ENCODE data around the gene LYSET. TPM values are rescaled to one million over a fixed set of nuclear protein-coding genes. Genes with fewer than 3 reads are reported as not detected.

The LYSET gene, protein sequence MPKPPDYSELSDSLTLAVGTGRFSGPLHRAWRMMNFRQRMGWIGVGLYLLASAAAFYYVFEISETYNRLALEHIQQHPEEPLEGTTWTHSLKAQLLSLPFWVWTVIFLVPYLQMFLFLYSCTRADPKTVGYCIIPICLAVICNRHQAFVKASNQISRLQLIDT
- 7.8 and 8.7 TPM in 2 replicates for total RNA-seq

GRCh38 chr14:93184391-93185348 lies at the start of gene LYSET, which contains the start of gene MOAP1:
Gene LYSET, plus strand, starts transcription at chr14:93185317. Its CDS starts 89 bp downstream, at chr14:93185406.
Gene MOAP1, minus strand, starts transcription at chr14:93184897. Its CDS starts 655 bp downstream, at chr14:93184242.

DNA sequence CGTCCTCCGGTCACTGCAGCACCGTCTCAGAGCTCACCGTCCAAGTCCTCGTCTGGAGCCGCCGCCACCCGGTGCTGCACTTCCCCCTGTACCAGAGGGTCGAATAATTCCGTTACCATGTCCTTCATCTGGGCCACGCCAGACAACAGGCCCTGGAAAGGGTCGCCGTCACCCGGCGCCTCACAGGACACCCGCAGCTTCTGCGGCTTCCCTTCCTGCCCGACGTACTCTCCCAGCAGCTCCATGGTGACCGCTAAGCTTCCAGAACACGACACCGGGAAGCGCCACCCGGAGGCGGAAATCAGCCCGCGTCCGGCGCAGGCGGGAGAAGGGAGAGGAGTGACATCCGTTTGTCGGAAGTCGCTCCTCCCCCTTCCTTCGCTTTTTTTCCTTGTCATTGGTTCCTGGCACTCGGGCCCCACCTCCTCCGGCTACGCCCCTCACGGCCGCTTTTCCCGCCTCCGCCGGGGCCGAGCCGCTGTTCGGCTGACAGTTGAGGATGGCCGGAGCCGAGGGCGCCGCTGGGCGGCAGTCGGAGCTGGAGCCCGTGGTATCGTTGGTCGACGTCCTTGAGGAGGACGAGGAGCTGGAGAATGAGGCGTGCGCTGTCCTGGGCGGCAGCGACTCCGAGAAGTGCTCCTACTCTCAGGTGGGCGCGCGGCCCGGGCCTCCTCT lies 21.8 kb downstream of the LYSET start, which contains the start of the genes GON7 and UBR7:
Gene GON7, minus strand, starts transcription at position 273 of the 675 bp plus-strand sequence. Its CDS starts 28 bp downstream, at position 245.
Gene UBR7, plus strand, starts transcription at position 464 of the 675 bp plus-strand sequence. Its CDS starts 36 bp downstream, at position 500.

Other genes starting within 250 kb of the LYSET start
- 14.5 and 21.4 TPM in 2 replicates for gene ITPK1, start 69.4 kb upstream of the LYSET start, total RNA-seq
- gene MOAP1, start 420 bp upstream of the LYSET start, total RNA-seq, result 22.9 TPM in 2 replicates
- 18.0 and 20.3 TPM in 2 replicates for gene GON7, start 21.7 kb downstream of the LYSET start, total RNA-seq
- 43.2 and 49.1 TPM in 2 replicates for gene UBR7, start 21.9 kb downstream of the LYSET start, total RNA-seq
- 22.5 and 23.9 TPM in 2 replicates for gene BTBD7, start 147.7 kb downstream of the LYSET start, total RNA-seq
- gene COX8C, start 161.9 kb downstream of the LYSET start, total RNA-seq, result not detected in 2 replicates
- gene UNC79, start 245.6 kb downstream of the LYSET start, total RNA-seq, result under 0.01 and 0.06 TPM in 2 replicates